HEK293 (cell line): ENCODE results near the gene ABHD8.

Experiments
- ATF2 ChIP-seq: fragments of 450-650 bp; formaldehyde crosslinking; IDR thresholded peaks from 2 replicates; pipeline ENCODE4 v1.5.1; 2016; ENCODE audit warnings: missing biosample characterization, missing genetic modification characterization, low read depth
- BCL6B ChIP-seq: fragments of 450-650 bp; formaldehyde crosslinking; IDR thresholded peaks from 2 replicates; pipeline ENCODE4 v1.5.1; 2017; ENCODE audit warnings: missing biosample characterization, missing genetic modification characterization
- CTCF ChIP-seq: fragments of 450-650 bp; formaldehyde crosslinking; IDR thresholded peaks from 2 replicates; pipeline ENCODE4 v1.5.1; 2016; ENCODE audit warnings: missing biosample characterization, missing genetic modification characterization
- GFI1B ChIP-seq: fragments of 450-650 bp; formaldehyde crosslinking; IDR thresholded peaks from 2 replicates; pipeline ENCODE4 v1.5.1; 2016; ENCODE audit warnings: missing biosample characterization, missing genetic modification characterization
- KLF1 ChIP-seq: fragments of 450-650 bp; formaldehyde crosslinking; IDR thresholded peaks from 2 replicates; pipeline ENCODE4 v1.5.1; 2016; ENCODE audit warnings: missing biosample characterization, missing genetic modification characterization
- KLF7 ChIP-seq: fragments of 450-650 bp; formaldehyde crosslinking; IDR thresholded peaks from 2 replicates; pipeline ENCODE4 v1.5.1; 2016; ENCODE audit warnings: missing biosample characterization, missing genetic modification characterization, borderline replicate concordance
- MEIS1 ChIP-seq: sonication (generic); formaldehyde crosslinking; IDR thresholded peaks from 2 replicates; pipeline ENCODE4 v1.8.1; 2022; ENCODE audit warnings: missing genetic modification reagents, mild to moderate bottlenecking, borderline replicate concordance
- OVOL3 ChIP-seq: fragments of 450-650 bp; formaldehyde crosslinking; IDR thresholded peaks from 2 replicates; pipeline ENCODE4 v1.5.1; 2016; ENCODE audit warnings: missing biosample characterization, missing genetic modification characterization
- SCRT2 ChIP-seq: fragments of 450-650 bp; formaldehyde crosslinking; IDR thresholded peaks from 2 replicates; pipeline ENCODE4 v1.5.1; 2016; ENCODE audit warnings: missing biosample characterization, missing genetic modification characterization
- SP2 ChIP-seq: fragments of 450-650 bp; formaldehyde crosslinking; IDR thresholded peaks from 2 replicates; pipeline ENCODE4 v1.5.1; 2016; ENCODE audit warnings: missing biosample characterization, missing genetic modification characterization
- TCF7L2 ChIP-seq: IDR thresholded peaks from 2 replicates; pipeline ENCODE4 v1.6.1; 2011; ENCODE audit warnings: low read depth, mild to moderate bottlenecking, inconsistent platforms, low read length, moderate library complexity, borderline replicate concordance
- ZBTB49 ChIP-seq: fragments of 450-650 bp; formaldehyde crosslinking; IDR thresholded peaks from 2 replicates; pipeline ENCODE4 v1.5.1; 2016; ENCODE audit warnings: missing biosample characterization, missing genetic modification characterization, low read depth
- ZBTB6 ChIP-seq: fragments of 450-650 bp; formaldehyde crosslinking; IDR thresholded peaks from 2 replicates; pipeline ENCODE4 v1.5.1; 2017; ENCODE audit warnings: missing biosample characterization, missing genetic modification characterization
- ZBTB8A ChIP-seq: fragments of 450-650 bp; formaldehyde crosslinking; IDR thresholded peaks from 2 replicates; pipeline ENCODE4 v1.5.1; 2016; ENCODE audit warnings: missing biosample characterization, missing genetic modification characterization
- ZNF114 ChIP-seq: fragments of 450-650 bp; formaldehyde crosslinking; IDR thresholded peaks from 2 replicates; pipeline ENCODE4 v1.5.0; 2017; ENCODE audit warnings: missing biosample characterization, missing genetic modification characterization
- ZNF138 ChIP-seq: fragments of 450-650 bp; formaldehyde crosslinking; IDR thresholded peaks from 2 replicates; pipeline ENCODE4 v1.5.1; 2016; ENCODE audit warnings: missing biosample characterization, missing genetic modification characterization, borderline replicate concordance
- ZNF157 ChIP-seq: fragments of 450-650 bp; formaldehyde crosslinking; IDR thresholded peaks from 2 replicates; pipeline ENCODE4 v1.5.1; 2016; ENCODE audit warnings: missing biosample characterization, missing genetic modification characterization
- ZNF175 ChIP-seq: fragments of 450-650 bp; formaldehyde crosslinking; IDR thresholded peaks from 2 replicates; pipeline ENCODE4 v1.5.1; 2016; ENCODE audit warnings: missing biosample characterization, missing genetic modification characterization
- ZNF184 ChIP-seq: fragments of 450-650 bp; IDR thresholded peaks from 2 replicates; pipeline ENCODE4 v1.5.1; 2018; ENCODE audit warnings: missing biosample characterization, mild to moderate bottlenecking, missing genetic modification characterization
- ZNF214 ChIP-seq: fragments of 450-650 bp; formaldehyde crosslinking; IDR thresholded peaks from 2 replicates; pipeline ENCODE4 v1.5.1; 2017; ENCODE audit warnings: missing biosample characterization, mild to moderate bottlenecking, missing genetic modification characterization, borderline replicate concordance
- ZNF239 ChIP-seq: fragments of 450-650 bp; formaldehyde crosslinking; IDR thresholded peaks from 2 replicates; pipeline ENCODE4 v1.5.1; 2016; ENCODE audit warnings: missing biosample characterization, missing genetic modification characterization
- ZNF24 ChIP-seq: fragments of 450-650 bp; formaldehyde crosslinking; IDR thresholded peaks from 2 replicates; pipeline ENCODE4 v1.5.1; 2016; ENCODE audit warnings: missing biosample characterization, missing genetic modification characterization
- ZNF26 ChIP-seq: fragments of 450-650 bp; formaldehyde crosslinking; IDR thresholded peaks from 2 replicates; pipeline ENCODE4 v1.5.1; 2016; ENCODE audit warnings: missing biosample characterization, missing genetic modification characterization
- ZNF394 ChIP-seq: fragments of 450-650 bp; formaldehyde crosslinking; IDR thresholded peaks from 2 replicates; pipeline ENCODE4 v1.5.1; 2016; ENCODE audit warnings: missing biosample characterization, missing genetic modification characterization, mild to moderate bottlenecking, moderate library complexity, borderline replicate concordance
- ZNF416 ChIP-seq: fragments of 450-650 bp; formaldehyde crosslinking; IDR thresholded peaks from 2 replicates; pipeline ENCODE4 v1.5.1; 2016; ENCODE audit warnings: missing biosample characterization, missing genetic modification characterization
- ZNF433 ChIP-seq: fragments of 450-650 bp; formaldehyde crosslinking; IDR thresholded peaks from 2 replicates; pipeline ENCODE4 v1.5.1; 2016; ENCODE audit warnings: missing biosample characterization, missing genetic modification characterization, low read depth
- ZNF501 ChIP-seq: fragments of 450-650 bp; formaldehyde crosslinking; IDR thresholded peaks from 2 replicates; pipeline ENCODE4 v1.5.1; 2016; ENCODE audit warnings: missing biosample characterization, missing genetic modification characterization
- ZNF544 ChIP-seq: fragments of 450-650 bp; formaldehyde crosslinking; IDR thresholded peaks from 2 replicates; pipeline ENCODE4 v1.5.0; 2017; ENCODE audit warnings: missing biosample characterization, missing genetic modification characterization
- ZNF571 ChIP-seq: fragments of 450-650 bp; formaldehyde crosslinking; IDR thresholded peaks from 2 replicates; pipeline ENCODE4 v1.5.0; 2017; ENCODE audit warnings: missing biosample characterization, missing genetic modification characterization
- ZNF629 ChIP-seq: fragments of 450-650 bp; formaldehyde crosslinking; IDR thresholded peaks from 2 replicates; pipeline ENCODE4 v1.5.1; 2017; ENCODE audit warnings: missing biosample characterization, missing genetic modification characterization
- ZNF791 ChIP-seq: fragments of 450-650 bp; formaldehyde crosslinking; IDR thresholded peaks from 2 replicates; pipeline ENCODE4 v1.5.1; 2016; ENCODE audit warnings: missing biosample characterization, missing genetic modification characterization
- ZNF792 ChIP-seq: fragments of 450-650 bp; formaldehyde crosslinking; IDR thresholded peaks from 2 replicates; pipeline ENCODE4 v1.5.1; 2016; ENCODE audit warnings: missing biosample characterization, missing genetic modification characterization

ABHD8 gene

GRCh38 chr19:17309198-17309964 lies 6.2 kb upstream of the ABHD8 start, which contains the start of gene DDA1 (continued):
- TF ChIP-seq MEIS1 (CRISPR knock-in tag), result no peak
- no peak for TF ChIP-seq ZNF24 (tag by site-specific recombination)
- TF ChIP-seq ZNF138 (tag by site-specific recombination), result no peak
- TF ChIP-seq KLF1 (tag by site-specific recombination), result peak; percentile 66; the same call in 1 of the 2 replicates
- TF ChIP-seq ZNF184 (tag by site-specific recombination), result no peak
- TF ChIP-seq ZNF416 (tag by site-specific recombination), result no peak
- no peak for TF ChIP-seq ZNF239 (tag by site-specific recombination)
- no peak for TF ChIP-seq ZNF157
- TF ChIP-seq ZBTB6 (tag by site-specific recombination), result 0 out of 2 replicates have a peak, but pooled peaks have one; percentile 7
- no peak for TF ChIP-seq ZNF26 (tag by site-specific recombination)
- no peak for TF ChIP-seq TCF7L2
- no peak for TF ChIP-seq ZNF114 (tag by site-specific recombination)
- TF ChIP-seq KLF7 (tag by site-specific recombination), result peak; percentile 90
- peak; percentile 100 for TF ChIP-seq SP2 (tag by site-specific recombination)
- TF ChIP-seq ZNF791 (tag by site-specific recombination), result no peak
- no peak for TF ChIP-seq ATF2 (tag by site-specific recombination)
- no peak for TF ChIP-seq ZNF433 (tag by site-specific recombination)
- TF ChIP-seq ZNF629 (tag by site-specific recombination), result peak; percentile 57; the same call in 1 of the 2 replicates
- TF ChIP-seq ZNF792, result no peak
- TF ChIP-seq ZBTB8A (tag by site-specific recombination), result no peak
- no peak for TF ChIP-seq ZNF571 (tag by site-specific recombination)
- no peak for TF ChIP-seq ZBTB49 (tag by site-specific recombination)
- no peak for TF ChIP-seq SCRT2
- TF ChIP-seq ZNF175 (tag by site-specific recombination), result no peak
- TF ChIP-seq BCL6B (tag by site-specific recombination), result no peak
- no peak for TF ChIP-seq OVOL3 (tag by site-specific recombination)
- peak; percentile 54; the same call in 1 of the 2 replicates for TF ChIP-seq ZNF394 (tag by site-specific recombination)
- no peak for TF ChIP-seq CTCF (tag by site-specific recombination)
- TF ChIP-seq ZNF214 (tag by site-specific recombination), result no peak
- TF ChIP-seq ZNF501 (tag by site-specific recombination), result no peak
- no peak for TF ChIP-seq GFI1B (tag by site-specific recombination)
- TF ChIP-seq ZNF544, result no peak
